HTERT RPE-1 (cell line): ENCODE data around the gene CEP192.

ENCODE experiments used
- in situ Hi-C: fragments of 300-500 bp; cut with MboI; formaldehyde crosslinking; loops from 4 replicates; pipeline ENCODE4 v1.14.3; 2020; ENCODE audit warnings: low sequenced_read_pairs

CEP192 gene

GRCh38 chr18:13099113-13099512, 108.0 kb downstream of the CEP192 start:
- in situ Hi-C loops = no loop called here

- in situ Hi-C loops = no loop called here
Observed at GRCh38 chr18:13100942-13101658, 109.9 kb downstream of the CEP192 start.

- in situ Hi-C loops = no loop called here
Observed at GRCh38 chr18:13101659-13102197, 110.6 kb downstream of the CEP192 start.

GRCh38 chr18:13103366-13103765, 112.2 kb downstream of the CEP192 start:
- in situ Hi-C loops = no loop called here

- in situ Hi-C loops = no loop called here
Observed at GRCh38 chr18:13105059-13105458, 113.9 kb downstream of the CEP192 start.

- in situ Hi-C loops = no loop called here
Observed at GRCh38 chr18:13107074-13107473, 115.9 kb downstream of the CEP192 start.

- in situ Hi-C loops = no loop called here
Observed at GRCh38 chr18:13108330-13108729, 117.2 kb downstream of the CEP192 start.

GRCh38 chr18:13110559-13110958, 119.4 kb downstream of the CEP192 start:
- in situ Hi-C loops = no loop called here

GRCh38 chr18:13112982-13113381, 121.8 kb downstream of the CEP192 start:
- in situ Hi-C loops = no loop called here

GRCh38 chr18:13120255-13120654, 129.1 kb downstream of the CEP192 start:
- in situ Hi-C loops = no loop called here

GRCh38 chr18:13120983-13121441, 129.8 kb downstream of the CEP192 start:
- in situ Hi-C loops = no loop called here

GRCh38 chr18:13124411-13124810, 133.2 kb downstream of the CEP192 start:
- in situ Hi-C loops = no loop called here

- in situ Hi-C loops = no loop called here
Observed at GRCh38 chr18:13125191-13125590, 134.0 kb downstream of the CEP192 start.

- in situ Hi-C loops = no loop called here
Observed at GRCh38 chr18:13126966-13127598, 135.9 kb downstream of the CEP192 start.

- in situ Hi-C loops = no loop called here
Observed at GRCh38 chr18:13131283-13131682, 140.1 kb downstream of the CEP192 start.

GRCh38 chr18:13134551-13135401, 143.6 kb downstream of the CEP192 start:
- in situ Hi-C loops = no loop called here

- in situ Hi-C loops = no loop called here
Observed at GRCh38 chr18:13136056-13136903, 145.1 kb downstream of the CEP192 start.

- in situ Hi-C loops = no loop called here
Observed at GRCh38 chr18:13136904-13137669, 145.9 kb downstream of the CEP192 start.

GRCh38 chr18:13137670-13138419, 146.7 kb downstream of the CEP192 start:
- in situ Hi-C loops = no loop called here
